HG03135 (cell line): ENCODE data around the gene ATXN3L.
"Not testable (repeated sequence)": the region's sequence is repeated elsewhere in the genome, so short reads cannot be mapped to it uniquely, and the experiment has no call there.

Experiments used
- ATAC-seq: cut with Tn5 transposase; IDR thresholded peaks from one replicate; pipeline ENCODE4 v1.9.1; 2021; ENCODE audit warnings: mild to moderate bottlenecking, moderate library complexity; ENCODE audit not compliant: unreplicated experiment

Gene ATXN3L

DNA sequence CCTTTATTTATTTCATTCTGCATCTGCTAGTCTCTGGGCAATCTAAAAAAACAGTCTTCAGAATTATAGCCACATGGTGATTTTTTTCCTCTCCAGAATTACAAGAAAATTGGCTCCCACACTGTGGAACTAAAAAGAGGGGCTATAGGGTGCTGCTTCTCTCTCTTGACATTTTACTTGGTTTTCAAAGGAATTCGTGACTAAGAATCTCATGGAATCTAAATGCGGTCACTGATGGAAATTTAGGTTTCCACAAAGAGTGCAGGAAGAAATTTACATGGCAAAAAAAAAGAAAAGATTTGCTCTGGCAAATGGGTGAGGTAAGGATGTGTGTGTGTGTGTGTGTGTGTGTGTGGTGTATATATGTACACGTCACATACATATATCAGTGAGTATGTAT lies 10.2 kb downstream of the ATXN3L start:
- ATAC-seq: no peak

DNA sequence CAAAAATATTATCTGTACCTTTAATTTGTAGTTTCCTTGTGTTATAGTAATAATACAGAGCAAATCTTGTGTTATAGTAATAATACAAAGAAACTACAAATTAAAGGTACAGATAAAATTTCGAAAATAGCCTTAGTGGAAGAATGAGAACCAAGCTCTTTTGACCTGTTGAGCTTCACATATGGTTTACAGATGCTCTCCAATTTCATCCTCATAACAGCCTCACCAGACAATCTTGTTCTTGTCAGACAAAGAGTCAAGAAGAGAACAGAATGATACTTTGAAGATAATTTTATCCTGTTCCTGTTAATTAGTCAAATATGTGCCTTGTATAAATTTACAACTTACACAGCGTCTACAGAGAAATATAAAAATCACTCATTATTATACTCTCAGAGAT lies 12.8 kb downstream of the ATXN3L start:
- ATAC-seq: no peak

DNA sequence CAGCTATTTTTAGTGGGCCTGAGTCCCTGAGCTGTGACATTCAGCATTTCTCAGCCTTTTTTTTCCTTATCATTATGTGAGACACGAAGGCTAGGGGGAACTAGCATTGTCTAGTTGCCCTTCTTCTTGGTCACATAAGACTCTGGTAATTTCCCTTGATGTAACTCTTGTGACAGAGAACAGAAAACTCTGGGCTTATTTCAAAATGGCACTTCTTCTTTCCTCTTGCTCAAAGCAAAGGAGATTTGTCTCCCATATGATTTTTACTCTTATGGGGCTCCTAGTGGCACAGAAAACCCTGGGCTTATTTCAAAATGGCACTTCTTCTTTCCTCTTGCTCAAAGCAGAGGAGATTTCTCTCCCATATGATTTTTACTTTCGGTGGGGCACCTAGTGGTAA lies 14.7 kb downstream of the ATXN3L start:
- no peak for ATAC-seq

DNA sequence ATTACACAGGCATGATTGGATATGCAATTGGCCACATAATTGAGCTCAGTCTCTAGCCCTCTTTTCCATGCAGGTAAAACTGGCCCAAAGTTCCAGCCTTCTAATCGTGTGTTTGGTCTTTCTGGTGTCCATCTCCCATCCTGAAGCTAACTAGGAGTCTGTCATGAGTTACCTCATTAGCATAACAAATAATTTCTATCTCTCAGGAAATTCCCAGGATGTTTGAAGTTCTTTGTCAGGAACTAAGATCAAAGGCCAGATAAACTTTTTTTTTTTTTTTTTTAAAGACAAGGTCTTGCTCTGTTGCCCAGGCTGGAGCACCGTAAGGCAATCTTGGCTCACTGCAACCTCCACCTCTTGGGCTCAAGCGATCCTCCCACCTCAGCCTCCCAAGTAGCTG lies 15.8 kb downstream of the ATXN3L start:
- no peak for ATAC-seq

DNA sequence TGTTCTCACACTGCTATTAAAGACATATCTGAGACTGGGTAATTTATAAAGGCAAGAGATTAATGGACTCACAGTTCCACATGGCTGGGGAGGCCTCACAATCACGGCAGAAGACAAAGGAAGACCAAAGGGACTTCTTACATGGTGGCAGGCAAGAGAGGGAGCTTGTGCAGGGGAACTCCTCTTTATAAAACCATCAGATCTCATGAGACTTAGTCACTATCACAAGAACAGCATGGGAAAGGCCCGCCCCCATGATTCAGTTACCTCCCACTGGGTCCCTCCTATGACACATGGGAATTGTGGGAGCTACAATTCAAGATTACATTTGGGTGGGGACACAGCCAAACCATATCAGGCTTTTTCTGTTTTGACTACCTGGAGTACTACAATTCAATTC lies 16.6 kb downstream of the ATXN3L start:
- ATAC-seq: not testable (repeated sequence)

DNA sequence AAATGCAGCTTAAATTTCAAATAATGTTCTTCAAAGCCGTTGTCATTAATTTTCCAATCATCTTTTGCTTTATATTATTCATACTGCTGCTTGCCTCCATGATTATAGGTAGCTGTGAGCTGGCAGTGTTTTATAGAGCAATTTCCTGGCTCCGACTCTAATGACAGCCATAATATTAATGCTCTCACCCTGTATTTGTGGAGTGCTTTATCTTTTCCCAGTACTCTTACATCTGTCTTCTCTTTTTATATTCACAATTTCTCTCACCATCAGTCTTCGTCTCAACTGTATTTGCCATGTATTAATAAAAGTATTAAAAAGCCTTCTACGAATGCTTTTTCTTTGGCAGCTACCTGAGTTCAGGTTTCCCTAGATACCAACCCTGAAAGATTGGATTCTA lies 21.0 kb downstream of the ATXN3L start:
- no peak for ATAC-seq

DNA sequence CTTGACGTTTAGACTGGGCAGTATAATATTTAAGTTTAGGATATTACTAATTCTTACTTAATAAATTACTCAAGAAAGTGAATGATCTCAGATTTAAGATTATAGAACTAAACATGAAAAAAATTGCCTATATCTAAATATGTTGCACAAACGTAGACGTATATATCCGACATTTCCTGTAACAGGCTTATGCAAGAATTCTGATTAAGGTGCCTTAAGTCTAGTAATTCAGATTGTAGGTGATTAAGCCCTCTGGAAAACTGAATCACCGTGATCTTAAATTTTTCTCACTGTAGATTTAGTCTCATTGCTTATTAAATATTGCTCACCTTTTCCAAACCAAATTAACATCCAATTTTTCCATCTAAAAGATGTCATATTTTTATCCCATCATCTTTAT lies 24.0 kb downstream of the ATXN3L start:
- no peak for ATAC-seq

DNA sequence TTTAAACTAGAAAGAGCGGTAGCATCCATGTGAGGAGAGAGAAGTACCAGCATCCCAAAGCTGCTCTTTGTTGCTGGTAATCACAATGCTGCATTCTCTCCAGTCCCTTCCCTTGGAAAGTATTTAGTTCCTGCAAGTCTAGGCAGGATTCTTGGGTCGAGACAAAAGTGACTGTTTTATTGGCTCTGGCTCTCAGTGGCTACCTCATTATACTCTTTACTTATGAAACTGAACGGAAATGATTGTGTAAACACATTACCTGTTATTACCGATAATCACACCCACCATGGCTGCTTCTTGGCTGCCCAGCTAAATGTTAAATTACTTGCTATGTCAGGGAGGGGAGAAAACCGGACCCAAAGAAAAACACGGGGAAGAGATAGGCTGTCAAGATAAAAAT lies 26.2 kb downstream of the ATXN3L start:
- ATAC-seq: no peak

DNA sequence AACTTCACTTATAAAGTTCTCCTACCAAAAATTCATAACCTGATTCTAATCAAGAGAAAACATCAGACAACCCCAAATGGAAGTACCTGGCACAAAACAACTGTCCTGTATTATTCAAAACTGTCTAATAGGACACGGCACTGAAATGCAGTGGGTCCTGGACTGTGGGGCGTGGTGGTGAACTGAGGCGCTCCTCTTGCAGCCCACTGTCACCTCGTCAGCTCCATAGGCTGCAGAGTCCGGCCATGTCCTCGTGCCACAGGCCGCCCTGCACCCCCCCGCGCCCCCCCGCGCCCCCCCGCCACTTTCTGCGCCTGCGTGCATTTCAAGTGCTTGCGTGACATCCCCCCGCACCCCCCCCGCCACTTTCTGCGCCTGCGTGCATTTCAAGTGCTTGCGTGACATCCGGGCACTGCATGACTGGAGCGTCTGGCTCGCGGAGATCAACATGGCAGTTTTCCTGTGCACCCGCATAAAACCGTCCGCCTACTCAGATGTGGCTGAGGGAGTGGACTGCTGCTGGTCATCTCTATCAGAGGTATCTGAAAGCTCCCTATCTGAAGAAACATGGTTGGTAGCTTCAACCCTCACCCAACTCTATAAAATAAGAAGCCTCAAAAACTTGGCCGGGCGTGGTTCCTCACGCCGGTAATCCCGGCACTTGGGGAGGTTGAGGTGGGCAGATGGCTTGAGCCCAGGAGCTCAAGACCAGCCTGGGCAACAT lies 28.8 kb downstream of the ATXN3L start:
- ATAC-seq: no peak

DNA sequence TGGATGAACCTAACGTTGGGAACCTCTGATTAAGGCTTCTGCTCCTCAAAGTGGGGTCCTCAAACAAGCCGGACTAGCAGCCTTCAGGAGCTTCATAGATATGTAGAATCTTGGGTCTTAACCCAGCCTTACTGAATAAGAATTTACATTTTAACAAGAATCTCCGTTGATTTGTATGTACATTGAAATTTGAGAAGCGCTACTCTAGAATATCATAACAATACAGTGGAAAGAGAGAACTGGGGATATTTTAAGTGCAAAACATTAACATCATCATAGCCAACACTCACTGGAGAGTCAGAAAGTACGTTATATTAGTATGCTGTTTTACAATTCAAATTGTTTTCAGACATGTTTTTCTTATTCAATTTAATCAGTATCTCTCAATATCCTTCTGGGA lies 31.2 kb downstream of the ATXN3L start:
- ATAC-seq: no peak

DNA sequence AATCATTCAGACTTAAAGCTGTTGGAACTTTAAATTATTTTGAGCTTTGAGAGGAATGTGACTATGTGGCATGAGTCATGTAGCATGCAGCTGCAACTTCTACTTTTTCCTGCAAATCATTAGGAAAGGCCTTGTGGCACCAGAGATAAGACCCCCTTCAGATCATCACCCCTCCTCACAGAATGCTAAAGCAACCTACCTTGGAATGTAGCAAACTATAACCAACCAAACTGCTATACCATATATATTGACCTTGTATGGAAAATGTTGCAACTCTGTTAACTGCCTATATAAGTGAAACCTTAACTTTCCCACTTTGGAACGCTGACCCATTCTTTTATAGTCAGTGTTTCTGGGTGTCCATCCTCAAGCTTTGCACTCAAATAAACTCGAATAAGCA lies 32.0 kb downstream of the ATXN3L start:
- no peak for ATAC-seq

DNA sequence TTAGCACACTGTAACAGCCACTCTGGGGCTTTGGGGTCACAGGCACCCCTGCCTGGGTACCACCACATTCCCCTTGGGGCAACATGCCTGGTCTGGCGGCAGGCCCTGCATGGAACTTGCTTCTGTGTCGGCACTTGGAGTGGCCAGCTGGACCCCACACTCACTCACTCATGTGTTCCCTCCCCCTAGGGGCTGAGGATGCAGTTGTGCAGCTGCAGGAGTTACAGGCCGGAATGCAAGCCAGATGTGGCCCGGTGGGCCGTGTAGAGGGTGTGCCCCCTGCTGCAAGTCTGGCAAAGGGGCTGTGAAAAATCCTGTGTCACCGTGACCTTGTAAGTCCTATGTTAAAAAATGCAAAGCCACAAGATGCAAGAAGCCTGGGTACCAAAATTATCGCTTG lies 34.2 kb downstream of the ATXN3L start:
- no peak for ATAC-seq

DNA sequence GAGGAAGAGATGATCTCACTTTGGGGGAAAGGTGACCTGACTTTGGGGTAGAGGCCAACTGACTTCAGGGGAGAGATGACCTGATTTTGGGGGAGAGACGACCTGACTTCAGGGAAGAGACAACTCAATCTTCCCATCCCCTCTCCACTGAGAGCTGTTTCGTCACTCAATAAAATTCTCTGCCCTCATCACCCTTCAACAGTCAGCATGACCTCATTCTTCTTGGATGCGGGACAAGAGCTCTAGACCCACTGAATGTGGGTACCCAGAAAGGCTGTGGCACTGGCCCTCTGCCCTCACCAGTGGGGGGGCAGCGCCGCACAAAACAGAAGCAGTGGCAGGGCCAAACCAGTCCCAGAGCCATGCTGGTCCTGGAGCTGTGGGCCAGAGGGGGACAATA lies 34.6 kb downstream of the ATXN3L start:
- no peak for ATAC-seq

DNA sequence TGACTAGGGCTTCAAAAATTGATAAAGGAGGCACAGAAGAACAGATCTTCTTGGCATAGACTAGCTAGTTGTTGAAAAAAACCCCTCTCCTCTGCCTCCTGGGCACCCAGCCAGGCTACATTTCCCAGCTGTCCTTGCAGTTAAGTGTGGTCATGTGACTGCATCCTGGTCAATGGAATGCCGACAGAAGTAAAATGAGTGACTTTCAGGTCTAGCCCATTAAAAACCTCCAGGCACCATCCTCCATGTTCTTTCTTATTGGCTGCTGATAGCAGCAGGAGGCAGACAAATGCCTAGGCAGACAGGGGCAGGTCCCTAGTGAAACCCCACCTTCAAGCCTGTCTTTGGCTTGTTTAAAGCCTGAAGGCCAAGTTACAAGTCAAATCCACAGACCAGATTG lies 35.3 kb downstream of the ATXN3L start:
- ATAC-seq: no peak

DNA sequence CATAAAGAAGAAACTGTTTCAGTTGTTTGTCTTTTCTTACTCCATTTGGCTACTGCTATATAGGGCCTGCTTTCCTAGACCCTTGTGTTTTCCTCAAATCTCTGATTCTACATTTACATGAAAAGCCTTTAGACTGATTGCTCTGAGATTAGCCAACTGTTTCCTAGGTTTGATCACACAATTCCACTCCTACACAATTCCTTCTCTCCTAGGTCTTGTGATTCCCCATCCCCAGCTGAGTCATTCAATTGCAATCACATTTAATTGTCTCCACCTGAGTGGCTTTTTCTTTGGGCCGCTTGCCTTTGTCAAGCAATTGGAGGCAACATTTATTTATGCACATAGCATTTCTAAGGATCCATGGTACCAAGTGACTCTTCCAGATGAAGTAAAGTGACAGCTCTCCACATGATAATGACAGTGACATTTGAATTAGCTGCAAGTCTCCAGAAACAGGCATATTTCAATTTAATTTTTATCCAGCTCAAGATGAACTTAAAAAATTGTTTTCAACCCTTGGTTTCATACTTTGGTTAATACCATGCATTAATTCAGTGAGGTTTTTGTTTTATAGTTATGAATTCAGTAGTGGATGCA lies 35.8 kb downstream of the ATXN3L start:
- no peak for ATAC-seq

DNA sequence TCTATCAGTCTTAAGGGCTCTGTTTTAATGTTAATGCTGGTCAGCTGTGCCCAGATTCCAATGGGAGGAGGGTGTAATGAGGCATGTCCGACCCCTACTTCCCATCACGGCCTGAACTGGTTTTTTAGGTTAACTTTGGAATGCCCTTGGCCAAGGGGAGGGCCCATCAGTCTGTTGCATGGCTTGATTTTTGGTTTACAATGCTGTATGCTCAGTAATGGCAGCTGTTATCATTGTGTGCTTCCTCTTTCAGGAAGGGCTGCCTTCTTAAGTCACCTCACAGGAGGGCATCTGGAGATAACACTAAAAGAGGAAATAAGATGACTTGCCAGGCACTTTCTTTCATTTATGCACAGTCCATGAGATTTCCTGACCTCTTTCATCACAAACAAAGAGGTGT lies 36.3 kb downstream of the ATXN3L start:
- no peak for ATAC-seq

DNA sequence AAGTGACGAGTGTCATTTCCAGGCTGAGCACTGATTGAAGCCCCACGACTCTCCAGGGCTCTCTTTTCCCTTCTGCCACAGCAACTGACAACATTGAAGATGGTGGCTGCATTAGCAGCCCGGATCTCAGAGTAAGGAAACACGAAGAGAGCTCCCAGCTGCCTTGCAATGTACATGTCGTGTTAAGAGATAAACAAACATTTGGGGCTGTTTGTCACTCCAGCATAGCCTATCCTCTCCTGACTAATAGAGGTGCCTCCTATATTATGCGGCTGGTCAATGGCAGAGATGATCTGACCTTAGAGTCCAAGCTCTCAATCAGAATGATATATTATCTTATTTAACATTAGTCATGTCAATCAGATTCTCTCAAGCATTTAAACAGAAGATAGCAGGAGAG lies 38.6 kb downstream of the ATXN3L start:
- ATAC-seq: no peak

DNA sequence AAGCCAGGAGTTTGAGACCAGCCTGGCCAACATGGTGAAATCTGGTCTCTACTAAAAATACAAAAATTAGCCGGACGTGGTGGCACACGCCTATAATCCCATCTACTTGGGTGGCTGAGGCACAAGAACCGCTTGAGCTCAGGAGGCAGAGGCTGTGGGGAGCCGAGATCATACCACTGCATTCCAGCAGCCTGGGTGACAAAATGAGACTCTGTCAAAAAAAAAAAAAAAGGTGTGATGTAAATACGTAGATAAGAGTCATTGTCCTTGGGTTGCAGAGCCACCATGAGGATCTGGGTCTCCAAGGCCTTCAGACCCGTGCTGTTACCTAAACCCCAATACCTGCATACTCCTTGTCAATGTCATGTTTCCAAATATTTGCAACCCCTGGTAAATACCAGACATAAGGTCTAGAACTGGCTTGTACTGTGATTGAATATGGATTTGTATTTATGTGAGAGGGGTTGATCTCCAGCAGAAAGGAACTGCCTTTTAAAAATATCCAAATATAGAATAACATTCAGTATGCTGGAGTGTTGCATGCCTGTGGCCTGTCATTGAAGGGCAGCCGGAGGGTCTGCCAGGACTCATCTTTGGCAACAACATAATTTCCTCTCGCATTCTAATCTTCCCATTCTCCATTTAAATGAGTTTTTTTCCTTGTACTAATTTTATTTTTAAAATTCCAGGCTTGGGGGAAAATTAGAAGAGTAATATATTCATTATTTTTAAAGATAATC lies 40.4 kb downstream of the ATXN3L start:
- no peak for ATAC-seq

DNA sequence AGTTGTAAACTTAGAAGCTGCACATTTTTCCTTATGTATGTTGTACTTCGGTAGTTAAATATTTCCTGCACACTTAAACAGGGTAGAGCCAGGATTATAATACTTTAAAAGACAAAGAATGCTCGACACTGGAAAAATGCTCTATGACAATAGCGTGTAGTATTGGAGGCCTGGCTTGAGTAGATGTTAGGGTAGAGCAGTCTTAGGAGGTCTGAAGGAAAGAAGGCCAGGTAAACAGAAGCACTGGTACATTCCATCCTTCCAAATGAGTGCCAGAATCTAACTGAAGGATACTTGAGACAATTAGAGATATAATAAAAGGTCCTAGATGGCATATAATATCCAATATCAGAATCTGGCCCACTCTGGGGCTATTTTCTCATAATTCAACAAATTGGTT lies 42.3 kb downstream of the ATXN3L start:
- ATAC-seq: no peak

DNA sequence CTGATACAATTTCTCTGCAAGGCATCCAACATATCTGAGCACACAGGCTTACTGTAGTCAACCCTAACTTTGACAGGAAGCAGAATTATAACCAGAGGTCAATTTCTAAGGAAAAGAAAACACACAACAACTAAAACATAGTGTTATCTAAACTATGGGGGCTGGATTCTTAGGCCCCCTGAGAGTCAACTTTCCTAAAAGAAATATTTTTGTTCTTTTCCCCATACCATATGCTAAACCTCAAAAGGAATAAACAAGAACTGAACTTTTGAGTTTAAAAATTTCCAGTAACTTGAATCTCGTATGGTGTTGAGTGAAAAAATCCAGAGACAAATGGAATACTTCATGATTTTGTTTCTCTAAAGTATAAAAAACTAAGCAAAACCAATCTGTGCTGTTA lies 42.9 kb downstream of the ATXN3L start:
- ATAC-seq: no peak

DNA sequence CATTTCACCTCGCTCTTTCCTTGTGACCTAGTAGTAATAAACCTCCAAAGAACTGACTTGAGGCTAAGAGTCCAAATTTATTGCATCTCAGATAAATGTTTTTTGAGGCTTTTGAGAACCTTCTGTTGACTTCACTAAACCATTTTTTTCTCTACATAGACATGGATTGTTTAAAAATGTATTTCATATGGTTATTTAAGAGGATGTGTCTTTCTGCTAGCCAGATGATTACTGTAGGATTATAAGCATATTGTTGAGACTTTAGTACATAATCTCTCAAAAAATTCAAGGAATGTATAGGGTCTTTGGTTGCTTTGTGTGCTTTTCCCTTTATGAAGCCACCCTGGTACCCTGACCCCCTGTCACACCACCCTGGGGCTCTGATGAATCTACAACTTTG lies 44.8 kb downstream of the ATXN3L start:
- no peak for ATAC-seq

DNA sequence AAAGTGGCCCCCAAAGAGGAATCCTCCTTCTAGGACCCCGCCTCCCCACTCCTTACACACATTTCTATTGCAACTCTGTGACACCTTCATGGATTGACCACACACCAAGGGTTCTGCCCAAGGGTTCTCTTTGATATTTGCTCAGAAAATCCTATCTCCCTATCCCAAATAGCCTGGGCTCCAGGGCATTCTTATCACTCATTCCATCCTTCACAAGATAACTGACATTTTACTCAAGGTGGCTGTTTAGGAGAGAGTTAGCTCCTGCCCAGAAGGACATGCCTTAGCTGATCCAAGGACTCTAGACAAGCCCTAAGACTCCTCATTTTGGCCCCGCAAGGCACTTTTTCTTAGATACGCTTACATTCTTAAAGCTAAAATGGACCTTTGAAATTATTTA lies 47.4 kb downstream of the ATXN3L start:
- no peak for ATAC-seq
